Measurements from ENCODE around the gene GATAD2A. TPM values are rescaled to one million over a fixed set of nuclear protein-coding genes. Genes with fewer than 3 reads are reported as not detected.
"Not testable (repeated sequence)": the region's sequence is repeated elsewhere in the genome, so short reads cannot be mapped to it uniquely, and the experiment has no call there.

GATAD2A gene
- total RNA-seq, 2 experiments from 2014 or later = 180 TPM

- peak overlapping the region; percentile 74 for H3K27ac Mint-ChIP-seq
- ChIA-PET CTCF (interaction anchor here (1.0 to 3.9 kb wide), 3 partner anchors 7 to 38 kb away, joined by 3 to 18 read pairs (median 4); no protein-coding TSS in a partner anchor), POLR2A (interaction anchor here (0.8 to 2.0 kb wide), 2 partner anchors 8 to 37 kb away, joined by 4 to 12 read pairs; no protein-coding TSS in a partner anchor)
- H3K4me1 Mint-ChIP-seq (ENCODE audit: low read depth) = peaks cover 78% of the 10 kb centered on the region
- no peak overlapping the region for H3K4me3 Mint-ChIP-seq
- no peak for DNase-seq
- peaks cover 32% of the 10 kb centered on the region for H3K36me3 Mint-ChIP-seq (ENCODE audit: low read depth)
- no peaks in the 10 kb centered on the region for H3K27me3 Mint-ChIP-seq (ENCODE audit: low read depth)
- no peak for ATAC-seq
- no peaks in the 10 kb centered on the region for H3K9me3 Mint-ChIP-seq (ENCODE audit: insufficient read depth)
These were observed 47.0 kb downstream of the GATAD2A start for GRCh38 chr19:19452243-19453124.

DNA sequence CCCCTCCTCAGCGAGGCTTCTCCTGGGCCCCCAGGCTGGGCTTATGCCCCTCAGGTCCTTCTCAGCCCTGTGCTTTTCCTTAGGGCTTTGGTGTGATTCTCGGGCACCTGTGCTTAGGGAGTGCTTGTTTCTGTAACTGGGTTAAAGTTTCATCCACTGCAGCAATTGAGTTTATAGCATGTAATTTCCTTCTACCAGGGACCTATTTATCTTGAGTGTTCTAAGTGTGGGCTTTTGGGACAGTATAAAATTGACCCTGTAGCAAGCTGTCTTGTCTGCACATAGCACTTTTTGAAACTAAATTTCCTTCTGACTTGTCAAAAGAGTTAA lies 47.6 kb downstream of the GATAD2A start:
- POLR2A ChIA-PET = interaction anchor here (0.8 kb wide), 1 partner anchor 37 kb away, joined by 4 read pairs; no protein-coding TSS in a partner anchor
- H3K9me3 Mint-ChIP-seq (ENCODE audit: insufficient read depth) = no peaks in the 10 kb centered on the region
- ATAC-seq = no peak
- H3K4me3 Mint-ChIP-seq = no peak overlapping the region
- H3K4me1 Mint-ChIP-seq (ENCODE audit: low read depth) = peaks cover 78% of the 10 kb centered on the region
- peak overlapping the region; percentile 66 for H3K27ac Mint-ChIP-seq
- CTCF ChIA-PET = interaction anchor here (3.9 kb wide), 1 partner anchor 37 kb away, joined by 18 read pairs; no protein-coding TSS in a partner anchor
- no peak for DNase-seq
- no peaks in the 10 kb centered on the region for H3K27me3 Mint-ChIP-seq (ENCODE audit: low read depth)
- peaks cover 27% of the 10 kb centered on the region for H3K36me3 Mint-ChIP-seq (ENCODE audit: low read depth)

GRCh38 chr19:19455166-19455919 lies 49.9 kb downstream of the GATAD2A start:
- H3K27me3 Mint-ChIP-seq (ENCODE audit: low read depth); POLR2A ChIA-PET; H3K9me3 Mint-ChIP-seq (ENCODE audit: insufficient read depth); H3K27ac Mint-ChIP-seq; DNase-seq; CTCF ChIA-PET; H3K4me3 Mint-ChIP-seq; ATAC-seq: not testable (repeated sequence)
- Mint-ChIP-seq H3K4me1 (ENCODE audit: low read depth) (peaks cover 81% of the 10 kb centered on the region), H3K36me3 (ENCODE audit: low read depth) (peaks cover 29% of the 10 kb centered on the region)

DNA sequence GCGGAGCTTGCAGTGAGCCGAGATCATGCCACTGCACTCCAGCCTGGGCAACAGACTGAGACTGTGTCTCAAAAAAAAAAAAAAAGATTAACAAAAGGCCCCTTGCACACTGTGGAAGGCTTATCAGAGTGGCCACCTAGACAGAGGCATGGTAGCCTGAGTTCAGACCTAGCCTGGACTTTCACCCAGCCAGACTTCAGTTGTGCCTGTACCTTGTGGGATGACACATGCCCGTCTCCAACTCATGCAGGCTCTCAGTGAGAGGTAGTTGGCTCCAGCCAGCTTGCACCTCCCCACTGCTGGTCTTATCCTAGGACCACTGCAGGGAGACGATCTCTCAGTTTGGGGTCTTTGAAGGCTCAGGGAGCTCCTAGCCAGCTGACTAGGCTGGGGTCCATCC lies 52.2 kb downstream of the GATAD2A start:
- Mint-ChIP-seq H3K36me3 (ENCODE audit: low read depth) (peaks cover 30% of the 10 kb centered on the region), H3K27ac (peak overlapping the region; percentile 99), H3K4me3 (peak overlapping the region; percentile 64), H3K4me1 (ENCODE audit: low read depth) (peaks cover 83% of the 10 kb centered on the region), H3K9me3 (ENCODE audit: insufficient read depth) (no peaks in the 10 kb centered on the region), H3K27me3 (ENCODE audit: low read depth) (no peaks in the 10 kb centered on the region)
- no peak for ATAC-seq
- POLR2A ChIA-PET = interaction anchor here (1.7 to 2.9 kb wide), 3 partner anchors 12 to 58 kb away, joined by 5 to 16 read pairs (median 11); partner anchors contain the start of genes NDUFA13 and TSSK6
- CTCF ChIA-PET = interaction anchor here (1.2 to 3.2 kb wide), 3 partner anchors 15 to 51 kb away, joined by 3 to 25 read pairs (median 16); partner anchors contain the start of gene GATAD2A
- DNase-seq = no peak

GRCh38 chr19:19458110-19458816 lies 52.8 kb downstream of the GATAD2A start:
- Mint-ChIP-seq H3K36me3 (ENCODE audit: low read depth) (peaks cover 35% of the 10 kb centered on the region), H3K4me3 (peak overlapping the region; percentile 64), H3K9me3 (ENCODE audit: insufficient read depth) (no peaks in the 10 kb centered on the region), H3K4me1 (ENCODE audit: low read depth) (peaks cover 83% of the 10 kb centered on the region), H3K27ac (peak overlapping the region; percentile 99), H3K27me3 (ENCODE audit: low read depth) (no peaks in the 10 kb centered on the region)
- POLR2A ChIA-PET = interaction anchor here (0.6 to 2.9 kb wide), 7 partner anchors 11 to 204 kb away, joined by 3 to 16 read pairs (median 5); partner anchors contain the start of genes NDUFA13 and TSSK6
- ATAC-seq = no peak
- no peak for DNase-seq
- CTCF ChIA-PET = interaction anchor here (1.1 to 3.2 kb wide), 4 partner anchors 15 to 52 kb away, joined by 3 to 25 read pairs (median 10); partner anchors contain the start of gene GATAD2A

DNA sequence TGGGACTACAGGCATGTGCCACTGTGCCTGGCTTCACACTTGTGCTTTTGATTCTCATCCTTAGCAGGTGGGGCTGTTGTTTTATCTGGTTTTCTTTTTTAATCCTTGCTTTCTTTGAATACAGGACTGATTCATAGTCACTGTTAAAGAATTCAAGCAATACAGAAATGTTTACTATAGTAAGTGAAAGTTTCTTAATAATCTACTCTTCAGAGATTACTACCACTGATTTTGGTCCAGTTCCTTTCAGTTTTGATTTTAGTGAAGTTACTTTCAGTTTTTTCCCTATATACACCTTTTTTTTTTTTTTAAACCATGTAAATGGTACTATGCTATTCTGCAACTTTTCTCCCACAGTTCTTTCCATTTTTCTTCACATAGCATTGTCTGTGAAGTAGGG lies 53.6 kb downstream of the GATAD2A start:
- no peaks in the 10 kb centered on the region for H3K27me3 Mint-ChIP-seq (ENCODE audit: low read depth)
- peak overlapping the region; percentile 99 for H3K27ac Mint-ChIP-seq
- ChIA-PET CTCF (interaction anchor here (0.8 to 3.2 kb wide), 9 partner anchors 8 to 95 kb away, joined by 3 to 25 read pairs (median 3); partner anchors contain the start of gene GATAD2A), POLR2A (interaction anchor here (0.6 to 2.9 kb wide), 11 partner anchors 8 to 203 kb away, joined by 3 to 16 read pairs (median 5); partner anchors contain the start of genes GATAD2A, NDUFA13 and TSSK6)
- H3K4me1 Mint-ChIP-seq (ENCODE audit: low read depth) = peaks cover 83% of the 10 kb centered on the region
- H3K9me3 Mint-ChIP-seq (ENCODE audit: insufficient read depth) = no peaks in the 10 kb centered on the region
- DNase-seq (no peak), ATAC-seq (peak; percentile 7)
- peaks cover 40% of the 10 kb centered on the region for H3K36me3 Mint-ChIP-seq (ENCODE audit: low read depth)
- peak overlapping the region; percentile 64 for H3K4me3 Mint-ChIP-seq

DNA sequence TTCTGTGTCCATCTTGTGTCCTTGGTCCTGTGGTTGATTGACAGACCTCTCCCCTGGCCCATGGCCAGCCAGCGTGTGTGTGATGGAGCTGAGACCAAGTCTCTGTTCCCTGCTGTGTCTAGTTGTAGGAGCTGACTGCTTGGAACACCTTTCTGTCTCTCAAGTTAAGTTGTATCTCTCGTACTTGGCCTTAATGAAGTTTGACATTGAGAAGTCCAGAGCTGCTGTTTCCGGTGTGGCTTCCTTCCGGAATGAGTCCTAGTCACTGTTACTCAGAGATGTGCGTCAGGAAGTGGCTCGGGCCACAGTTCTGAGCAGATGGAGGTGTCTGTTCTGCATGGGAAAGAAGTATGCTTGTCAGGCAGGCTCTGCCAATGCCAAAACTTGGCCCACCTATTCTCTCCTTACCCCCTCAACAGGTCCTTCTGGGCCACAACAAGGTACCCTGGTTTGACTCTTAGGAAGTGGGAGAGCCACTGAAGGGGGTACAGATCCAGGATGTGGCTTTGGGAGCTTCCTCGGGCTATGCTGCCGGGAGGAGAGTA lies 54.3 kb downstream of the GATAD2A start:
- no peaks in the 10 kb centered on the region for H3K9me3 Mint-ChIP-seq (ENCODE audit: insufficient read depth)
- peak overlapping the region; percentile 99 for H3K27ac Mint-ChIP-seq
- H3K4me3 Mint-ChIP-seq = peak overlapping the region; percentile 64
- peaks cover 87% of the 10 kb centered on the region for H3K4me1 Mint-ChIP-seq (ENCODE audit: low read depth)
- POLR2A ChIA-PET = interaction anchor here (0.6 to 2.9 kb wide), 11 partner anchors 9 to 210 kb away, joined by 3 to 16 read pairs (median 5); partner anchors contain the start of genes GATAD2A, NDUFA13 and TSSK6
- DNase-seq (peak; percentile 82), ATAC-seq (peak; percentile 61)
- no peaks in the 10 kb centered on the region for H3K27me3 Mint-ChIP-seq (ENCODE audit: low read depth)
- CTCF ChIA-PET = interaction anchor here (0.8 to 3.2 kb wide), 9 partner anchors 8 to 95 kb away, joined by 3 to 25 read pairs (median 3); partner anchors contain the start of gene GATAD2A
- peaks cover 45% of the 10 kb centered on the region for H3K36me3 Mint-ChIP-seq (ENCODE audit: low read depth)

- ChIA-PET POLR2A (interaction anchor here (0.9 to 2.9 kb wide), 10 partner anchors 9 to 209 kb away, joined by 3 to 16 read pairs (median 4); partner anchors contain the start of genes GATAD2A, NDUFA13 and TSSK6), CTCF (interaction anchor here (0.8 to 3.2 kb wide), 8 partner anchors 9 to 96 kb away, joined by 3 to 25 read pairs (median 4); partner anchors contain the start of gene GATAD2A)
- Mint-ChIP-seq H3K36me3 (ENCODE audit: low read depth) (peaks cover 49% of the 10 kb centered on the region), H3K4me3 (peak overlapping the region; percentile 64), H3K4me1 (ENCODE audit: low read depth) (peaks cover 89% of the 10 kb centered on the region), H3K27me3 (ENCODE audit: low read depth) (no peaks in the 10 kb centered on the region), H3K9me3 (ENCODE audit: insufficient read depth) (no peaks in the 10 kb centered on the region), H3K27ac (peak overlapping the region; percentile 99)
- peak; percentile 35 for ATAC-seq
- DNase-seq = peak; percentile 56
These were observed 54.8 kb downstream of the GATAD2A start for GRCh38 chr19:19460258-19460731.

GRCh38 chr19:19460761-19461265 lies 55.3 kb downstream of the GATAD2A start:
- peak; percentile 80 for DNase-seq
- H3K27me3 Mint-ChIP-seq (ENCODE audit: low read depth) = no peaks in the 10 kb centered on the region
- ChIA-PET CTCF (interaction anchor here (1.4 kb wide), 1 partner anchor 17 kb away, joined by 4 read pairs; no protein-coding TSS in a partner anchor), POLR2A (interaction anchor here (0.6 to 2.9 kb wide), 8 partner anchors 9 to 209 kb away, joined by 3 to 12 read pairs (median 3); partner anchors contain the start of genes GATAD2A, NDUFA13 and TSSK6)
- H3K9me3 Mint-ChIP-seq (ENCODE audit: insufficient read depth) = no peaks in the 10 kb centered on the region
- ATAC-seq = peak; percentile 73
- peaks cover 89% of the 10 kb centered on the region for H3K4me1 Mint-ChIP-seq (ENCODE audit: low read depth)
- peak overlapping the region; percentile 99 for H3K27ac Mint-ChIP-seq
- H3K36me3 Mint-ChIP-seq (ENCODE audit: low read depth) = peaks cover 54% of the 10 kb centered on the region
- peak overlapping the region; percentile 64 for H3K4me3 Mint-ChIP-seq

DNA sequence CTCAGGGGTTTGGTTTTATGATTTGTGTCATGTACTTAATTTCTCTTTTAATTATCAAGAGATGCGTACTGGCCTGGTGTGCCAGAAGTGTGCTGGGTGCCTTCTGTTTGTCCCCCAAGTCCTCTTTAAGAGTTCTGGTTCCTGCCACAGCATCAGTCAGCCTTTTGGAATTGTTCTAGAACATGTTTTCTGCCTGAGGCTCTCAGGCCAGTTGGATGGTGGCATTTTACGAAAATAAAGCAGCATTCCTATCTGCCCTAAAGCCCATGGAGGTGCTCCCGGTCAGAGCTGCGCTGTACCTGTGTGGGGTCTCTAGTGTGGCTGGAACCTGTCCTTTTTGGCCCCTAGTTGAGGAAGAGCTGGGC lies 55.8 kb downstream of the GATAD2A start:
- Mint-ChIP-seq H3K36me3 (ENCODE audit: low read depth) (peaks cover 56% of the 10 kb centered on the region), H3K4me1 (ENCODE audit: low read depth) (peaks cover 89% of the 10 kb centered on the region), H3K27ac (peak overlapping the region; percentile 99), H3K27me3 (ENCODE audit: low read depth) (no peaks in the 10 kb centered on the region), H3K4me3 (peak overlapping the region; percentile 64), H3K9me3 (ENCODE audit: insufficient read depth) (peaks cover 2% of the 10 kb centered on the region)
- no peak for DNase-seq
- ChIA-PET POLR2A (interaction anchor here (0.6 to 1.1 kb wide), 4 partner anchors 8 to 56 kb away, joined by 3 read pairs; partner anchors contain the start of gene GATAD2A), CTCF (interaction anchor here (1.4 kb wide), 1 partner anchor 17 kb away, joined by 4 read pairs; no protein-coding TSS in a partner anchor)
- no peak for ATAC-seq
